B cell (primary cell): Measurements from ENCODE around the gene DUSP9.

Source experiments
- EZH2 ChIP-seq: IDR thresholded peaks from 2 replicates; pipeline ENCODE4 v1.6.1; 2012; ENCODE audit warnings: borderline replicate concordance, low read depth, mild to moderate bottlenecking, moderate library complexity, low read length; ENCODE audit not compliant: insufficient read depth, poor library complexity, severe bottlenecking
- TF ChIP-seq, protein P1 (sequence below): fragments of 200-600 bp; IDR thresholded peaks from one replicate; pipeline ENCODE4 v1.8.0; 2022; ENCODE audit warnings: antibody characterized with exemption, mild to moderate bottlenecking

DNA sequence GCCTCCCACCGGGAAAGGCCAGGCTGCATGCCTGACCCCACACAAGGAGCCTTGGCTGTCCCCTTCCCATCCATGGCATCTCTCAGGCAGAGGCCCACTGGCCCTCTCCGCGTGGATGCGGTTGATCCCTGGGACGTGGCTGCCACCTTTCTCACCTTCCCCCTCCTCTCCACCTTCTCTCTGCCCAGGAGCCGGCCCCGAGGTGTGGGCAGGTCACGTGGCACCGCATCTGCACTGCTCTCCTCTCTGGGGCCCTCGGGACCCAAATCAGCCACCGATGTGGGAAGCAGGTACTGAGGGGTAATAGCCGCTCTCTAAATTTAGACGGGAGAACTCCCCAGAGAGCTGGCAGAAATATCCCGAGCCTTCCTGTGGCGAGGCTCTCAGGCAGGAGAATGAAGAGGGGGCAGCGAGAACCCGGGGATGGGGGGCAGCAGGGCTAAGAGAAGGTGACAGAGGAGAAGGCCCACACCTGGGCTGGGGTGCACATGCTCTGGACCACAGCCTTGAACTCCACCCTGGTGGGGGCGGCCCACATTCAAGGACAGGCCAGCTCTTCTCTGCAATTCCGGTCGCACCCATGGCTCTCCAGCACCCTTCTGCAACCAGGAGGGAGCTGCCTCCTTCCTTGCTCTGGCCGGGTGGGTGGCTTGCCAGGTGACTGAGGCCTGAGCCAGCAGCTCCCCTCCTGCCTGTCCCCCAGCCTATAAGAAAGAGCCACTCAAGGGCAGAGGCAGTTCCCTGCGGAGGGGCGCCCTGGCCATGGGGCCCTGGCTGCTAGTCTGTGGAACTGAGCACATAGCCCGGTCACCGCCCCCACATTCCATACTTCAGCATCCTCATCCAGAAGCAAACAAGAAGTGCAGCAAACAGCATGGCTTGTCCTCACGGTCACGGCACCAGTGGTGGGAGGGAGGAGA is 9.6 kb upstream of the DUSP9 start:
- TF ChIP-seq, protein P1, sequence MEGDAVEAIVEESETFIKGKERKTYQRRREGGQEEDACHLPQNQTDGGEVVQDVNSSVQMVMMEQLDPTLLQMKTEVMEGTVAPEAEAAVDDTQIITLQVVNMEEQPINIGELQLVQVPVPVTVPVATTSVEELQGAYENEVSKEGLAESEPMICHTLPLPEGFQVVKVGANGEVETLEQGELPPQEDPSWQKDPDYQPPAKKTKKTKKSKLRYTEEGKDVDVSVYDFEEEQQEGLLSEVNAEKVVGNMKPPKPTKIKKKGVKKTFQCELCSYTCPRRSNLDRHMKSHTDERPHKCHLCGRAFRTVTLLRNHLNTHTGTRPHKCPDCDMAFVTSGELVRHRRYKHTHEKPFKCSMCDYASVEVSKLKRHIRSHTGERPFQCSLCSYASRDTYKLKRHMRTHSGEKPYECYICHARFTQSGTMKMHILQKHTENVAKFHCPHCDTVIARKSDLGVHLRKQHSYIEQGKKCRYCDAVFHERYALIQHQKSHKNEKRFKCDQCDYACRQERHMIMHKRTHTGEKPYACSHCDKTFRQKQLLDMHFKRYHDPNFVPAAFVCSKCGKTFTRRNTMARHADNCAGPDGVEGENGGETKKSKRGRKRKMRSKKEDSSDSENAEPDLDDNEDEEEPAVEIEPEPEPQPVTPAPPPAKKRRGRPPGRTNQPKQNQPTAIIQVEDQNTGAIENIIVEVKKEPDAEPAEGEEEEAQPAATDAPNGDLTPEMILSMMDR = no peak
- no peak for TF ChIP-seq EZH2
